CD14-positive monocyte (primary cell): Measurements from ENCODE around the gene PGM2L1. TPM values are rescaled to one million over a fixed set of nuclear protein-coding genes. Genes with fewer than 3 reads are reported as not detected.
A peak's percentile ranks its signal among the peaks of the same experiment; 100 is the strongest.

Experiments
- DNase-seq, 3 donors: peaks; one replicate each; pipeline ENCODE4 v3.0.0-alpha.2; 2011 to 2022
- H2AFZ ChIP-seq: 2 replicates; pipeline ENCODE4 v1.6.0; 2012; ENCODE audit warnings: mild to moderate bottlenecking, low read depth, low read length, inconsistent platforms; ENCODE audit not compliant: insufficient read depth, poor library complexity, severe bottlenecking
- H3K27ac ChIP-seq, 2 donors: 1 replicate in 1 of 2; 2 replicates in 1 of 2; pipeline ENCODE4 v1.5.1; 2012 to 2013; ENCODE audit warnings: low read length in 2 of 2, control low read depth in 1 of 2, inconsistent platforms in 1 of 2, low read depth in 1 of 2, mild to moderate bottlenecking in 1 of 2
- H3K27me3 ChIP-seq, 2 donors: one replicate each; pipeline versions ENCODE4 v1.6.0 to v1.6.1; 2011 to 2013; ENCODE audit warnings: low read length in 2 of 2; ENCODE audit not compliant: control insufficient read depth in 2 of 2, insufficient read depth in 2 of 2
- H3K36me3 ChIP-seq, 2 donors: replicated peaks in 1 of 2; 1 replicate in 1 of 2; 2 replicates in 1 of 2; pipeline versions ENCODE4 v1.5.1 to v1.6.1; 2012 to 2013; ENCODE audit warnings: low read length in 2 of 2, control low read depth in 1 of 2, inconsistent platforms in 1 of 2, mild to moderate bottlenecking in 1 of 2; ENCODE audit not compliant: insufficient read depth in 2 of 2, control insufficient read depth in 1 of 2
- H3K4me1 ChIP-seq, 2 donors: 1 replicate in 1 of 2; 2 replicates in 1 of 2; pipeline versions ENCODE4 v1.5.1 to v1.6.1; 2012 to 2013; ENCODE audit warnings: low read length in 2 of 2, control low read depth in 1 of 2, inconsistent platforms in 1 of 2, mild to moderate bottlenecking in 1 of 2, moderate library complexity in 1 of 2; ENCODE audit not compliant: insufficient read depth in 2 of 2, control insufficient read depth in 1 of 2
- H3K4me2 ChIP-seq: replicated peaks from 2 replicates; pipeline ENCODE3; 2012; ENCODE audit warnings: low read length, moderate library complexity, mild to moderate bottlenecking; ENCODE audit not compliant: poor library complexity, severe bottlenecking; ENCODE audit errors: extremely low read depth
- H3K4me3 ChIP-seq, 3 experiments: fragments of 200-600 bp in 1 of 3; sonication (generic) in 1 of 3; replicated peaks in 1 of 3; 1 replicate in 2 of 3; 2 replicates in 1 of 3; pipeline ENCODE4 v1.5.1; 2011 to 2013; ENCODE audit warnings: low read length in 3 of 3, mild to moderate bottlenecking in 3 of 3, control low read depth in 2 of 3, low read depth in 2 of 3, inconsistent platforms in 1 of 3, moderate library complexity in 1 of 3
- H3K79me2 ChIP-seq: 2 replicates; pipeline ENCODE4 v1.6.0; 2012; ENCODE audit warnings: mild to moderate bottlenecking, control low read depth, inconsistent platforms, low read length, moderate library complexity; ENCODE audit not compliant: insufficient read depth
- H3K9ac ChIP-seq: 2 replicates; pipeline ENCODE4 v1.6.0; 2017; ENCODE audit warnings: low read length, mild to moderate bottlenecking; ENCODE audit not compliant: insufficient read depth, poor library complexity, severe bottlenecking
- H3K9me3 ChIP-seq, 2 donors: replicated peaks in 1 of 2; 1 replicate in 1 of 2; 2 replicates in 1 of 2; pipeline versions ENCODE4 v1.5.1 to v1.6.1; 2012 to 2013; ENCODE audit warnings: low read length in 2 of 2, control low read depth in 1 of 2; ENCODE audit not compliant: control insufficient read depth in 1 of 2, insufficient read depth in 1 of 2
- H4K20me1 ChIP-seq: 2 replicates; pipeline ENCODE4 v1.6.0; 2012; ENCODE audit warnings: mild to moderate bottlenecking, low read length, control low read depth, moderate library complexity; ENCODE audit not compliant: insufficient read depth
- H3K27ac Mint-ChIP-seq, 7 donors: one replicate each; pipeline ENCODE4 v1.8.0; 2020; ENCODE audit warnings: mild to moderate bottlenecking in 7 of 7, mixed read lengths in 7 of 7, moderate library complexity in 6 of 7, inconsistent platforms in 2 of 7
- H3K27me3 Mint-ChIP-seq, 3 donors: one replicate each; pipeline ENCODE4 v1.8.0; 2021 to 2022; ENCODE audit warnings: low read depth in 3 of 3, mild to moderate bottlenecking in 3 of 3, mixed read lengths in 3 of 3, moderate library complexity in 3 of 3, inconsistent platforms in 1 of 3
- H3K36me3 Mint-ChIP-seq, 2 donors: one replicate each; pipeline ENCODE4 v1.8.0; 2020; ENCODE audit warnings: mixed read lengths in 2 of 2, inconsistent platforms in 1 of 2, mild to moderate bottlenecking in 1 of 2
- H3K4me1 Mint-ChIP-seq: one replicate; pipeline ENCODE4 v1.8.0; 2020; ENCODE audit warnings: mild to moderate bottlenecking, mixed read lengths
- H3K4me3 Mint-ChIP-seq, 2 donors: one replicate each; pipeline ENCODE4 v1.8.0; 2020; ENCODE audit warnings: mild to moderate bottlenecking in 2 of 2, mixed read lengths in 2 of 2, moderate library complexity in 1 of 2
- H3K9me3 Mint-ChIP-seq, 7 donors: one replicate each; pipeline ENCODE4 v1.8.0; 2020 to 2022; ENCODE audit warnings: mixed read lengths in 7 of 7, mild to moderate bottlenecking in 6 of 7, moderate library complexity in 6 of 7, inconsistent platforms in 2 of 7
- CTCF ChIP-seq: fragments of 200-600 bp; IDR thresholded peaks from one replicate; pipeline ENCODE4 v1.8.0; 2022; ENCODE audit warnings: antibody characterized with exemption, mild to moderate bottlenecking
- WGBS: methylation state at CpG from one replicate; pipeline ENCODE4 v1.1.5; 2013; ENCODE audit warnings: missing lambda C conversion rate; ENCODE audit not compliant: insufficient coverage; 5-methylcytosine and 5-hydroxymethylcytosine counted together
- intact Hi-C, 2 donors: fragments of 100-400 bp; cut with micrococcal nuclease; formaldehyde crosslinking; loops; one replicate each; pipeline versions ENCODE4 v1.15.0 to v1.15.1; 2023
- polyA plus RNA-seq, 3 donors: library from polyadenylated mRNA; depleted of rRNA in 1 of 3; unstranded in 2 of 3; stranded (reverse) in 1 of 3; fragments of 300-500 nt in 2 of 3; fragments of >200 nt in 1 of 3; fragmentation: Illumina TruSeq in 2 of 3; gene quantifications; 1 replicate in 2 of 3; 2 replicates in 1 of 3; pipeline ENCODE4 v1.2.3, GENCODE V29; 2012 to 2021

The PGM2L1 gene
- polyA plus RNA-seq, 3 donors = 0.25 to 0.81 (median 0.62) TPM

GRCh38 chr11:74354036-74354435, 44.2 kb downstream of the PGM2L1 start:
- 100% methylated on average over 1 of the region's 3 CpGs for WGBS
- H3K36me3 Mint-ChIP-seq = peaks cover 13 to 24% of the 10 kb centered on the region in 2 donors

GRCh38 chr11:74347381-74347780, 50.9 kb downstream of the PGM2L1 start:
- Histone ChIP-seq H2AFZ (no peak overlapping the region), H3K9ac (no peak overlapping the region), H4K20me1 (no peaks in the 10 kb centered on the region), H3K4me3 (no peak overlapping the region), H3K79me2 (no peaks in the 10 kb centered on the region), H3K4me2 (no peak overlapping the region), H3K4me1 (no peaks in the 10 kb centered on the region), H3K27ac (no peak overlapping the region), H3K36me3 (no peaks in the 10 kb centered on the region), H3K9me3 (no peaks in the 10 kb centered on the region), H3K27me3 (no peaks in the 10 kb centered on the region)
- no CpG with 5 or more reads among the region's 2 CpGs for WGBS
- DNase-seq = no peak
- Mint-ChIP-seq H3K27me3 (peaks cover 0 to 2% (median 0%) of the 10 kb centered on the region in 3 donors), H3K4me3 (no peak overlapping the region), H3K4me1 (no peaks in the 10 kb centered on the region), H3K9me3 (peaks cover 0 to 3% (median 0%) of the 10 kb centered on the region in 7 donors), H3K36me3 (peaks cover 9 to 14% of the 10 kb centered on the region in 2 donors), H3K27ac (no peak overlapping the region)
- no peak for TF ChIP-seq CTCF
- intact Hi-C loops = no loop called here

More at GRCh38 chr11:74354036-74354435, 44.2 kb downstream of the PGM2L1 start:
- no peaks in the 10 kb centered on the region for H4K20me1 ChIP-seq
- H3K79me2 ChIP-seq = no peaks in the 10 kb centered on the region
- no peak overlapping the region for H3K27ac ChIP-seq
- no peaks in the 10 kb centered on the region for H3K27me3 ChIP-seq
- Mint-ChIP-seq H3K27ac (peak overlapping the region in 1 of 7 donors; percentile 20), H3K4me3 (no peak overlapping the region), H3K27me3 (peaks cover 0 to 2% (median 0%) of the 10 kb centered on the region in 3 donors), H3K9me3 (peaks cover 0 to 3% (median 0%) of the 10 kb centered on the region in 7 donors), H3K4me1 (peaks cover 2% of the 10 kb centered on the region)
- DNase-seq = no peak
- no peaks in the 10 kb centered on the region for H3K36me3 ChIP-seq
- H2AFZ ChIP-seq = no peak overlapping the region
- no peak overlapping the region for H3K4me2 ChIP-seq
- H3K9me3 ChIP-seq = no peaks in the 10 kb centered on the region
- no peak overlapping the region for H3K4me3 ChIP-seq
- intact Hi-C loops = no loop called here
- H3K4me1 ChIP-seq = no peaks in the 10 kb centered on the region
- TF ChIP-seq CTCF = no peak
- H3K9ac ChIP-seq = no peak overlapping the region
